Measurements from ENCODE around the gene IL2RG.
A peak's percentile ranks its signal among the peaks of the same experiment; 100 is the strongest.

The IL2RG gene

DNA sequence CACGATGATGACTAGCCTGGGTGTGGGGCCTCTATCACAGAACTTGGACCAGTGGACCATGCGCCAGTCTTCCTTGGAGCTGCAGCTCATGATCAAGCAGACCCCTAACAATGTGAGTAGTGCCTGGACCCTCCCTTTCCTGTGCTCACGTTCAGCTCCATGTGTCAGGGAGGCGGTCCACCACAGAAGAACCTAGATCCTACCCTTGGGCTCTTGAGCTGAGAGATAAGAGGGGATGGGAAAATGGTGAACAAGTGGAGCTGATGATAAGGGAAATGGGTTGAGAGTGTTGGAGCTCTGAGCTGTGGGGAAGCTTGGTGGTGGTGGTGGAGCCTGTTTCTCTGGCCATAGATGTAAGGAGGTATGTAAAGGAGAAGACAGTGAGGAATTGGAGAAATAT, 20.1 kb upstream of the IL2RG start:
- H3K4me1 ChIP-seq (ENCODE audit: control insufficient read depth, insufficient read depth, low read length), result no peaks in the 10 kb centered on the region
- H3K27me3 ChIP-seq (ENCODE audit: control insufficient read depth, insufficient read depth, low read length), result no peaks in the 10 kb centered on the region
- H3K4me3 ChIP-seq (ENCODE audit: low read depth, low read length), result no peak overlapping the region
- H3K9ac ChIP-seq (ENCODE audit: low read depth, low read length), result no peak overlapping the region
- H3K9me3 ChIP-seq (ENCODE audit: control insufficient read depth, insufficient read depth, low read length), result peaks cover 2% of the 10 kb centered on the region
- H3K36me3 ChIP-seq (ENCODE audit: control insufficient read depth, insufficient read depth, low read length), result peaks cover 12% of the 10 kb centered on the region

DNA sequence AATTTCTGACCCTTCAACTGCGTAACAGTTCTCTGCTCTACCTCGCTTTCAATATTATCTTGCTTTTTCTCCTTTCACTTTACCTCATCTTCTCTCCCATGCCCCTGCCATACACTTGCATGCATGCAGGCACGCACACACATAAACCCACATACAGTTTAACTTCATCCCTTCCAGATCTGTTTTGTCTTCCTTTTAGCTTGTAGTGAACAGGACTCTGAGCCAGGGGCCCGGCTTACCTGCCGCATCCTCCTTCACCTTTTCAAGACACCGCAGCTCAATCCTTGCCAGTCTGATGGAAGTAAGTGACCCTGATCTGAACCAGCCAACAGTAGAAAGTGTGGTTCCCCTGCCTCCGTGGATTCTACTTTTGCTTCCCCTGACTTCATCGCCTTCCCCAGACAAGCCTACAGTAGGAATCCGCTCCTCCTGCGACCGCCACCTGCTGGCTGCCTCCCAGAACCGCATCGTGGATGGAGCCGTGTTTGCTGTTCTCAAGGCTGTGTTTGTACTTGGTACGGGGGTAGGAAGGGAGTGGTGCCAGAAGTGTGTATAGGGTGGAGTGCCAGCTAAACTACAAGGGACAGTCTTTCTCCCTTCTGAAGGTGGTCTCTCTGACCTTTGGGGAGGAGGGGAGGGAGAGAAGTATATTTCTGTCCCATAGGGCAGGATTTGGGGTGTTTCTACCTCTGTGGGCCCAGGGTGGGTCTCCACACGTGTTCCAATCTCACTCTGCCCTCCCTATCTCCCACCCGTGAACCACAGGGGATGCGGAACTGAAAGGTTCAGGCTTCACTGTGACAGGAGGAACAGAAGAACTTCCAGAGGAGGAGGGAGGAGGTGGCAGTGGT, 17.8 kb upstream of the IL2RG start:
- H3K9ac ChIP-seq (ENCODE audit: low read depth, low read length), result no peak overlapping the region
- H3K9me3 ChIP-seq (ENCODE audit: control insufficient read depth, insufficient read depth, low read length), result peaks cover 8% of the 10 kb centered on the region
- peaks cover 7% of the 10 kb centered on the region for H3K36me3 ChIP-seq (ENCODE audit: control insufficient read depth, insufficient read depth, low read length)
- no peaks in the 10 kb centered on the region for H3K4me1 ChIP-seq (ENCODE audit: control insufficient read depth, insufficient read depth, low read length)
- no peak overlapping the region for H3K4me3 ChIP-seq (ENCODE audit: low read depth, low read length)
- no peaks in the 10 kb centered on the region for H3K27me3 ChIP-seq (ENCODE audit: control insufficient read depth, insufficient read depth, low read length)

DNA sequence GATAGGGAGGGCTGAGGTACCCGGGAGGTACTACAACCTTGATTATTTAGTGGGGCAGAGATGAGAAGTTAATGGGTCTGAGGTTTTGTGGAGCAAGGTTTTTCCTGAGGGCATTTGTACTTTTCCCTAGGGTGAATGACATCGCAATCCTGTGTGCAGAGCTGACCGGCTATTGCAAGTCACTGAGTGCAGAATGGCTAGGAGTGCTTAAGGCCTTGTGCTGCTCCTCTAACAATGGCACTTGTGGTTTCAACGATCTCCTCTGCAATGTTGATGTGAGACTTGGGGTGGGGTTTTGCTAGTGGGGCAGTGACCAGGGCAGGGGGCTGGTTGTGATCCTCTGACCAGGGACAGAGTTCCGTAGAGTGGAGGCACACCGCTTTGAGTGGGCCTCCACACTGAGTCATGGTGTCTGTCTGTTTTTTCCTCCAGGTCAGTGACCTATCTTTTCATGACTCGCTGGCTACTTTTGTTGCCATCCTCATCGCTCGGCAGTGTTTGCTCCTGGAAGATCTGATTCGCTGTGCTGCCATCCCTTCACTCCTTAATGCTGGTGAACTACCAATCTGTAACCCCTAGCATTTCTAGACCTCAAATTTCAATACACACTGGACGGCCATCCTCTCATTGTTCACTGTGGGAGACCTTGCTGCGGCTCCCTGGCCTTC, 16.9 kb upstream of the IL2RG start:
- Histone ChIP-seq H3K4me3 (ENCODE audit: low read depth, low read length) (no peak overlapping the region), H3K36me3 (ENCODE audit: control insufficient read depth, insufficient read depth, low read length) (peaks cover 7% of the 10 kb centered on the region), H3K9me3 (ENCODE audit: control insufficient read depth, insufficient read depth, low read length) (peaks cover 8% of the 10 kb centered on the region), H3K4me1 (ENCODE audit: control insufficient read depth, insufficient read depth, low read length) (no peaks in the 10 kb centered on the region), H3K27me3 (ENCODE audit: control insufficient read depth, insufficient read depth, low read length) (no peaks in the 10 kb centered on the region), H3K9ac (ENCODE audit: low read depth, low read length) (no peak overlapping the region)

DNA sequence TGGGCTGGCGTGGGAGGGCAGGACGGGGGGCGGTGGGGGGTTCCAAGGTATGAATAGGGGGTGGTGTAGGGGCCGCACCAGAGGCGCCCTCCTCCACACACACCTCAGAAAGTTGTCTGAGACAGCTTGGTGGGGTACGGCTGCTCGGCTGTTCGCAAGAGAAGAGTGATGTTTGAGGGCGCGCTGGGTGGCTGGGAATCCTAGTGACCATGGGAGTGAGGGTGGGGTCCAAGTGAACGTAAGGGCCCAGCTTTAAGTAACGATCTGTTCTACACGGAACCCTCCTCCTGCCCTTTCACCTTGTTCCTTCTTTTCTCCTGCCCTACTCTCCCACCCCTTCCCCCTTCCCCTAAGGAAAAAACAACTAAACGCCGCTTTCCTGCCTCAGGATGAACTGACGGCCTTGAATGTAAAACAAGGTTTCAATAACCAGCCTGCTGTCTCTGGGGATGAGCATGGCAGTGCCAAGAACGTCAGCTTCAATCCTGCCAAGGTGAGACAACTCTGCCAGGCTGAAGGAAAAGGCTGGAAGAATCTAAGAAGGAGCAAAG, 7.7 kb upstream of the IL2RG start:
- Histone ChIP-seq H3K4me1 (ENCODE audit: control insufficient read depth, insufficient read depth, low read length) (peaks cover 4% of the 10 kb centered on the region), H3K27me3 (ENCODE audit: control insufficient read depth, insufficient read depth, low read length) (peaks cover 22% of the 10 kb centered on the region), H3K9ac (ENCODE audit: low read depth, low read length) (no peak overlapping the region), H3K36me3 (ENCODE audit: control insufficient read depth, insufficient read depth, low read length) (peaks cover 7% of the 10 kb centered on the region), H3K4me3 (ENCODE audit: low read depth, low read length) (peak overlapping the region; percentile 58), H3K9me3 (ENCODE audit: control insufficient read depth, insufficient read depth, low read length) (peaks cover 6% of the 10 kb centered on the region)

DNA sequence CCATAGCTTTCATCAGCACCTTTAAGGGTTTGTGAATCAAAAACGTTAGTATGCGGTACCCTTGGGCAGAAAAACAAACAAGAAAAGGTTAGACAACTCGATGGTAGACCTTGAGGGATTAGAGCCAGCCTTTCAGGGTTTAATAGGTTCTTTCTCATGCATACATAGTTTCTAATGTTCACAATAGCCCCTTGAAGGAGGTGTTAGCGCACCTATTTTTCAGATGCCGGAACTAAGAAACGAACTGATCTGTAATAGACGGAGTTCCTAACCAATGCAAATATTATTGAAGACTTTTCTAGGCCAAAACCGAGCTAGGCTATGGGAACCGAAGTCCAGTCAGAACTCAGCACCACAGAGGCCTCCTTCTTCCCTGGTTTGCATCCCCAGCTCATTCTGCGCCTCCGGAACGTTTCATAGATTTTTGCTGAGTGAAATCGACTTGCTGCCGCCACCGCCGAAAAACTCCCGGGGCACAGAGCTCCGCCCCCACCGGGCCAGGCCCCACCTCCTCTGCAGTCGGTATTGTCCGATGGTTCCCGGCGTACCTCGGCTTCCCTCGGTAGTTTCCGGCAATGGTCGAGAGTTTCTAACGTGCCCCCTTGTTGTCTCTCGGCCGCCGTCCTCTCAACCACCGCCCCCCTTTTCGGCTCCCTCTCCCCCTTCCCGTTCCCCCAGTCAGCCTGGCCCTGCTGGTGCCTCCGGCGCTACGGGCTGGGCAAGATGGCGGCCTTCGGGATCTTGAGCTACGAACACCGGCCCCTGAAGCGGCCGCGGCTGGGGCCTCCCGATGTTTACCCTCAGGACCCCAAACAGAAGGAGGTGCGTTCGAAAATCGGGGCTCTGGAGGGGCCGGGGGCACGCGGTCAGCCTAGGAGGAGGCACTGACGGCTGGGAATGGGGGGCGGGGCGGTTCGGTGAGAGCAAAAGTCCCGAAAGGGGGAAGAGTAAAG, 6.9 kb upstream of the IL2RG start, which contains the start of gene MED12:
Gene MED12, plus strand, starts transcription at position 565 of the 953 bp plus-strand sequence. Its CDS starts 159 bp downstream, at position 724.
- Histone ChIP-seq H3K4me3 (ENCODE audit: low read depth, low read length) (peak within 1 kb of the TSS; percentile 58), H3K27me3 (ENCODE audit: control insufficient read depth, insufficient read depth, low read length) (peaks cover 26% of the 10 kb centered on the region), H3K9ac (ENCODE audit: low read depth, low read length) (peak within 1 kb of the TSS; percentile 47), H3K9me3 (ENCODE audit: control insufficient read depth, insufficient read depth, low read length) (peaks cover 6% of the 10 kb centered on the region), H3K4me1 (ENCODE audit: control insufficient read depth, insufficient read depth, low read length) (peaks cover 4% of the 10 kb centered on the region), H3K36me3 (ENCODE audit: control insufficient read depth, insufficient read depth, low read length) (peaks cover 7% of the 10 kb centered on the region)

DNA sequence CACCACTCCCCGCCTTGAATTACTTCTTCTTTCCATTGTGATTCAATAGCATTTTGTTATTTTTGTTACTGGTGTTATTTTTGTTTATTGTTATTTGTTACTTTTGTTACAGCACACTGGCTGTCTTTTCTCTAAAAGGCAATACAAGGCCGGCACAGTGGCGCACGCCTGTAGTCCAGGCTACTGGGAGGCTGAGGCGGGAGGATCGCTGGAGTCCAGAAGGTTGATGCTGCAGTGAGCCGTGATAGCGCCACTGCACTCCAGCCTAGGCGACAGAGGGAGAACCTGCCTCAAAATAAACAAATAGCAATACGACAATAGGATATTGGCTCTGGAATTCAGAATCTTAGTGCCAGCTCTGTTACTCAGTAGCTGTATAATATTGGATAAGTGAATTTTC, 6.0 kb upstream of the IL2RG start:
- peaks cover 7% of the 10 kb centered on the region for H3K36me3 ChIP-seq (ENCODE audit: control insufficient read depth, insufficient read depth, low read length)
- peaks cover 4% of the 10 kb centered on the region for H3K4me1 ChIP-seq (ENCODE audit: control insufficient read depth, insufficient read depth, low read length)
- no peak overlapping the region for H3K9ac ChIP-seq (ENCODE audit: low read depth, low read length)
- H3K9me3 ChIP-seq (ENCODE audit: control insufficient read depth, insufficient read depth, low read length), result peaks cover 6% of the 10 kb centered on the region
- H3K27me3 ChIP-seq (ENCODE audit: control insufficient read depth, insufficient read depth, low read length), result peaks cover 32% of the 10 kb centered on the region
- H3K4me3 ChIP-seq (ENCODE audit: low read depth, low read length), result no peak overlapping the region

DNA sequence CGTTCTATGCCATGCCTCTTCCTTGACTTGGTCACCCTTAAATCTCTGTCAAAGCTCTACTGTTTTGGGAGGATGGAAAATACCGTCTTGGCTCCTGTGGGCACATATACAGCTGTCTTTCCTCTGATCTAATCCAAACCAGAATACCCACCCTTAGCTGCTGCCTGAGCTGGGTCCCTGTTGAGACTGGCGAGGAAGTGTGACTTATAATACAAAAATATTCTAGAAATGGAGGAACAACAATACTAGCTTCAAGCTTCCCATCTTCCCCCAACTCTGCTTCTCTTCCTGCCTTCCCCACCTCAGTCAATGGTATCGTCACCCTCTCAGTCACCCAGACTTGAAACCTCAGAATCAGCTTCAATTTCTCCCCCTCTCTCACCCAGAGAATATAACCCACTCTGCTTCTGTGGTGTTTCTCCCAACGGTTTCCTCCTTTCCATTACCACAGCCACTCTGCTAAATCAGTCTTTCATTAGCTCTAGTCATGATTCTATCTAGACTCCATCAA, 599 bp upstream of the IL2RG start:
- no peaks in the 10 kb centered on the region for H3K9me3 ChIP-seq (ENCODE audit: control insufficient read depth, insufficient read depth, low read length)
- H3K36me3 ChIP-seq (ENCODE audit: control insufficient read depth, insufficient read depth, low read length), result no peaks in the 10 kb centered on the region
- H3K4me1 ChIP-seq (ENCODE audit: control insufficient read depth, insufficient read depth, low read length), result no peaks in the 10 kb centered on the region
- H3K9ac ChIP-seq (ENCODE audit: low read depth, low read length), result no peak overlapping the region
- peaks cover 60% of the 10 kb centered on the region for H3K27me3 ChIP-seq (ENCODE audit: control insufficient read depth, insufficient read depth, low read length)
- H3K4me3 ChIP-seq (ENCODE audit: low read depth, low read length), result no peak overlapping the region

DNA sequence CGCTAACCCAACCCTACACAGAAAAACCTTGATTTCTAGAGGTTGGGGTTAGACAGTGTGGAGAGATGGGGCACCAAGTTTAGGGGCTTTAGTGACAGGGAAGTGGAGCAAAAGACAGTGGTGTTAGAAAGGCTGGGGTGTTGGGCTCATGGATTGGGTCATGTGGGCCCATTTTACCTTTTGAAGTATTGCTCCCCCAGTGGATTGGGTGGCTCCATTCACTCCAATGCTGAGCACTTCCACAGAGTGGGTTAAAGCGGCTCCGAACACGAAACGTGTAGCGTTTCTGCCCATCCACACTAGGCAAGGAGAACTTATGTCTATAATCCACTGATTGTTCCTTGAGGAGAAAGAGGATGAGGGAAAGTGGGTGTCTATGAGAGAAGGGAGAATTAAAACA, 2.3 kb downstream of the IL2RG start:
- no peak overlapping the region for H3K9ac ChIP-seq (ENCODE audit: low read depth, low read length)
- no peaks in the 10 kb centered on the region for H3K36me3 ChIP-seq (ENCODE audit: control insufficient read depth, insufficient read depth, low read length)
- H3K9me3 ChIP-seq (ENCODE audit: control insufficient read depth, insufficient read depth, low read length), result no peaks in the 10 kb centered on the region
- H3K27me3 ChIP-seq (ENCODE audit: control insufficient read depth, insufficient read depth, low read length), result peaks cover 56% of the 10 kb centered on the region
- H3K4me1 ChIP-seq (ENCODE audit: control insufficient read depth, insufficient read depth, low read length), result peaks cover under 1% of the 10 kb centered on the region
- H3K4me3 ChIP-seq (ENCODE audit: low read depth, low read length), result no peak overlapping the region

DNA sequence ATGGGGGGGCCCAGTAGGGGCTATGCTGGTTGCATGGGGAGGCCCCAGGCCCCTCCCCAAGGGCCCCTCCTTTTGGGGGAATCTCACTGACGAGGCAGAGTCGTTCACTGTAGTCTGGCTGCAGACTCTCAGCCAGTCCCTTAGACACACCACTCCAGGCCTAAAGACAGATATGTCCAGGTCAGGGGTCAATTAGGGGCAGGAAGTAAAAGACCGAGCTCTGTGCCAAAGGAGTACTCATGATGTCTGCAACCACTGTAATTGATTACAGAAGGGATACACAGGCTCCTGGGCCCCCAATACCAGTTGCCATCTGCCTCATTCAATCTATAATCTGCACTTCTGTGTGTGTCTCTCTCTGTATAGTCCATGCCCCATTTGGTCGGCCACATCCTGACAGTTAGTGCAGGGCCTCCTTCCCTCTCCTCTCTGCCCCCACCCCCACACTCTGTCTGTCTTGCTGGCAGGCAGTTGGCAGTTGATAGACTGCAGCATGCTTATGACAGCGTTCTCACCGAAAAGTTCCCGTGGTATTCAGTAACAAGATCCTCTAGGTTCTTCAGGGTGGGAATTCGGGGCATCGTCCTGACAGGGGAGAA, 3.5 kb downstream of the IL2RG start:
- Histone ChIP-seq H3K4me3 (ENCODE audit: low read depth, low read length) (no peak overlapping the region), H3K9ac (ENCODE audit: low read depth, low read length) (no peak overlapping the region), H3K36me3 (ENCODE audit: control insufficient read depth, insufficient read depth, low read length) (no peaks in the 10 kb centered on the region), H3K4me1 (ENCODE audit: control insufficient read depth, insufficient read depth, low read length) (peaks cover 4% of the 10 kb centered on the region), H3K27me3 (ENCODE audit: control insufficient read depth, insufficient read depth, low read length) (peaks cover 51% of the 10 kb centered on the region), H3K9me3 (ENCODE audit: control insufficient read depth, insufficient read depth, low read length) (no peaks in the 10 kb centered on the region)

DNA sequence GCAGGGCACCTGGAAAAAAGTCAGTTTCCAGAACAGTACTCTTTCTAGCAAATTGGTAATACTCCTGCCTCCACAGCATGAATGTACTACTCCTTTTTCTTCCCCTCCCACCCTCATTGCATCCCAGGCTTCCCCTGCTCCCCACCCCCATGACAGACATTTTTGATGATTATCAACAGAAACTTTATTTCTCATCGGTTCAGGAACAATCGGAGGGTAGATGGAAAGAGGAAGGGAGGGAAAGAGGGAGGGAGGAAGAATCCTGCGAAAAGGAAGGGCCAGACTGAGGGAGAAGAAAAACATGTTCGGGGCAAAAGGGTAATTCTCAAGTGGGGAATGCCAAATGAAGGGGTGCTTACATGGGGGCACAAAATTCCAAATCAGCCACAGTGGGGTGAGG, 4.1 kb downstream of the IL2RG start:
- H3K9ac ChIP-seq (ENCODE audit: low read depth, low read length), result no peak overlapping the region

DNA sequence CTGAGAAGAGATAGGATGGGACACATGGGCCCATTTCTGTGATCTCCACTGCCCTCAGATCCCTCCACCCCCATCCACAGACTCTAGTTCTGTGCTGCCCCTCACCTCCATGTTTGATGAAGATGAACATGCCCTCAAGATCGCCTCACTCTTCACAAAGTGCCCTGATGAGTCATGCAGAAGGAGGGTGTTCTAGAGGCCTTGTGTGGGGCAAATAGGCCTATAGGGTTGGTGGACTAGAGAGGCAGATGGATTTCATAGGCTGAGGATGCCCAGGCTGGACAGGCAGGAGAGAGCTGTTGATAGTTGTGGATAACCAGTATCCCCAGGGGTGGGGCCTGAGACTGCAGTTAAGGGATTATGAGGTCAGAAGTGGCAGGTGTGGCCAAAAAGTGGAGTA, 5.0 kb downstream of the IL2RG start, which contains the start of gene CXorf65:
Gene CXorf65, minus strand, starts transcription at position 314 of the 400 bp plus-strand sequence. Its CDS starts 184 bp downstream, at position 130.
- Histone ChIP-seq H3K4me3 (ENCODE audit: low read depth, low read length) (no peak within 1 kb of the TSS), H3K9ac (ENCODE audit: low read depth, low read length) (no peak within 1 kb of the TSS), H3K9me3 (ENCODE audit: control insufficient read depth, insufficient read depth, low read length) (no peaks in the 10 kb centered on the region), H3K4me1 (ENCODE audit: control insufficient read depth, insufficient read depth, low read length) (peaks cover 16% of the 10 kb centered on the region), H3K36me3 (ENCODE audit: control insufficient read depth, insufficient read depth, low read length) (no peaks in the 10 kb centered on the region), H3K27me3 (ENCODE audit: control insufficient read depth, insufficient read depth, low read length) (peaks cover 46% of the 10 kb centered on the region)

More for the DNA sequence above, 4.1 kb downstream of the IL2RG start:
- no peak overlapping the region for H3K4me3 ChIP-seq (ENCODE audit: low read depth, low read length)
- no peaks in the 10 kb centered on the region for H3K36me3 ChIP-seq (ENCODE audit: control insufficient read depth, insufficient read depth, low read length)
- H3K9me3 ChIP-seq (ENCODE audit: control insufficient read depth, insufficient read depth, low read length), result no peaks in the 10 kb centered on the region
- peaks cover 46% of the 10 kb centered on the region for H3K27me3 ChIP-seq (ENCODE audit: control insufficient read depth, insufficient read depth, low read length)
- peaks cover 9% of the 10 kb centered on the region for H3K4me1 ChIP-seq (ENCODE audit: control insufficient read depth, insufficient read depth, low read length)

Measured in iPS-15b (cell line).